DND-41 (cell line): Measurements from ENCODE around the gene RNF2.

Experiments used
- CTCF ChIP-seq: IDR thresholded peaks from 2 replicates; pipeline ENCODE4 v1.5.1; 2012; ENCODE audit warnings: borderline replicate concordance, low read length, moderate library complexity, mild to moderate bottlenecking; ENCODE audit not compliant: poor library complexity, severe bottlenecking; ENCODE audit errors: extremely low read depth
- EZH2 ChIP-seq: IDR thresholded peaks from 3 replicates; pipeline ENCODE4 v1.6.1; 2012; ENCODE audit warnings: borderline replicate concordance, low read depth, mild to moderate bottlenecking, moderate library complexity, low read length, inconsistent platforms; ENCODE audit not compliant: severe bottlenecking

GRCh38 chr1:185094761-185095160 lies 49.4 kb downstream of the RNF2 start:
- TF ChIP-seq CTCF (no peak), EZH2 (no peak)
